Stimulated activated CD8-positive, alpha-beta memory T cell treated with anti-CD3 and anti-CD28 coated beads, Interleukin-12 subunit alpha, Interleukin-12 subunit beta, amount 100 ng/mL, for 24 hours (primary cell): ENCODE results near the gene COG2.
"Not testable (repeated sequence)": the region's sequence is repeated elsewhere in the genome, so short reads cannot be mapped to it uniquely, and the experiment has no call there.

Source experiments
- DNase-seq: peaks from one replicate; pipeline ENCODE4 v3.0.0-alpha.2; 2020; ENCODE audit errors: extremely low read depth

Gene COG2

GRCh38 chr1:230627767-230628166, 14.5 kb upstream of the COG2 start:
- no peak for DNase-seq

GRCh38 chr1:230629511-230629910, 12.8 kb upstream of the COG2 start:
- no peak for DNase-seq

DNA sequence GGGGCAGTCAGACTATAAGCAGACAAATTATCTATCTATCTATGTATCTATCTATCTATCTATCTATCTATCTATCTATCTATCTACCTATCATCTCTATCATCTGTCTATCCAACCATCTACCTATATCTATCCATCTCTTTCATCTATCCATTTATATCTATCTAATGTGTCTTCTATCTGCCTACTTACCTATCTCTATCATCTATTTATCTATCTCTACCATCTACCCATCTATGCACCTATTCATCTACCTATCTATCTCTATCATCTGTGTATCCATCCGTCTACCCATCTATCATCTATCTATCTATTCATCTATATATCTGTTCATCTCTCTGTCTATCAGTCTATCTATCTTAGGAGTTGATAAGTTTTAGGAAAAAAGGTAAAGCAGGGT, 10.8 kb upstream of the COG2 start:
- DNase-seq = no peak

GRCh38 chr1:230632273-230632873, 9.9 kb upstream of the COG2 start:
- no peak for DNase-seq

DNA sequence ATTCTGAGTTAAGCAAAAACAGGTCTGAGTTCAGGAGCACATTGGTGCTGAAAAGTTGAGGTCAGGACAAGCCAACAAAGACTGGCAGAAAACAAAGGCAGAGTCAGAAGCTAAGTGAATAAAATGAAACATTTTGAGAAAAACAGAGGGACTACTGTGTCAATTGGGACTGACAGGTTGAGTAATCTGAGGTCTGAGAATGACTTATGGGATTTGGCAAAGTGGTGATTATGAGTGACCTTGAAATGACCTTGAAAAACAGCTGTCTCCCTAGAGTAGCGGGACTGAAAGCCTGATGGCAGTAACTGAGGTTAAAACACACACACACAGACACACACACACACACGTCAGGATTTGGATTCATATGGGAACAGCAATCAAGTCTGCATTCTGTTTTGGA, 8.8 kb upstream of the COG2 start:
- no peak for DNase-seq

DNA sequence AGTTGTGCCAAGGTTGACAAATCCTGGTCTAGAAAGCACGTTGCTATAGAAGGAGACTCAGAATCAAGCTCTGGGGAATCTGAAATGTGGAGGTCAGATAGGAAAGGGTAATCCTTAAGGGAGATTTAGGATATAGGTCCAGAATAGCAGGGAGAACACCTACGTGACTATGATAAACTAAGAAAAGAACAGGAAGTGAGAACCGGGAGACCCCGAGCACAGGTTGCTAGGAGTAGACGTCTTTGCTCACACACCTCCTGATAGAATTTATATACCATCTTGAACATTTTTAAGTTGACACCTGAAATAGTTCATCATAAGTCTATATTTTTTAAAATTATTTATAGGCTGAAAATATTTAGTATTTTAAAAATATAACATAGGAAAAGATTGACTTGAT, 7.9 kb upstream of the COG2 start:
- DNase-seq = no peak

- DNase-seq = no peak
These were observed 5.6 kb upstream of the COG2 start for GRCh38 chr1:230636575-230637148.

DNA sequence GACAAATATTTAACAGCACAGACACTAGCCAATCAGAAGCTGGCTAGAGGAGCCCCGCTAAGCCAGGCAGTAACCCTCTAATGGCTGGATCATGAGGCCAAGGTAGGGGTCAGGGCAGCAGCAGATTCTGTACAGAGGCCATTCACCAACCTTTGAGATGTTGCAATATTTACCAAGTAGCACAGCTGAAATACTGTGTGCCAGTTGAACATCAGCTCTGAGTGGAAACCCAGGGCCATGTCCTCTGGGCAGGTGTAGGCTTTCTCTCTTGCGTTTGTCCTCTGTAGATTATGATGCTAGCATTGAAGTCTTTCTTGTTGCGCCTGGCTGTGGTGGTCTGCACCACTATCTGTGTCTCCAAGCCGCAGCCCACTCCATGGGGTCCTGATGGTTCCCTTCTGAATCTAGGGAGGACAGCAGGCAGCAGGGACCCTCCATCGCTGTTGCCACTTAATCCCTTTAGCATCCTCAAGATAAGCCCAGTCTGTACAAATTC, 2.5 kb upstream of the COG2 start:
- no peak for DNase-seq

- DNase-seq = no peak
These were observed 935 bp upstream of the COG2 start for GRCh38 chr1:230641346-230641745.

- no peak for DNase-seq
These were observed 400 bp upstream of the COG2 start for GRCh38 chr1:230641900-230642262.

- DNase-seq = no peak
These were observed 1.6 kb downstream of the COG2 start for GRCh38 chr1:230643908-230644307.

DNA sequence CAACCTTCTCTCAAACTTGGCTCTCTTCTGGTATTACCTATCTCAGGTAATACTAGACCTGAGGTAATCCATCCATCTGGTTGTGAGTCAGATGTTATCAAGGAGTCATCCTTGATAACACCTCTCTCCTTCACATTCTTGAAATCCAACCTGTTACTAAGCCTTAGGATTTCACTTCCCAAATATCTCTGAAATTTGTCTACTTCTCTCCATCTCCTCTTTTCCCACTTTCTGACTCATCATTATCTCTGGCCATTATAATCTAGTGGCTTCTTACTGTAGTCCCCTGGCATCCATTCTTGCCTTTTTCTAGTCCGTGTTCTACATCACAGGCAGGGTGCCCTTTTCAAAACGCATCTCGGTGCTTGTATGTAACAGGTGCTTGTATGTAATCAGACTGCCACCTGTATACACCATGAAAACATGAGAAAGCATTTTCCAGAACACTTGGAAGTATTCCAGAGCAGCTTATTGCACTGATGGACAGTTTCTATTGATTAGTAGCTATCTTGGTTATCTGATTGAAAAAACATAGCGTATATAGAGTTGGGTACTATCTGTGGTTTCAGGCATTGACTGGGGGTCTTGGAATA, 4.5 kb downstream of the COG2 start:
- DNase-seq = no peak

GRCh38 chr1:230647321-230647720, 5.0 kb downstream of the COG2 start:
- no peak for DNase-seq

DNA sequence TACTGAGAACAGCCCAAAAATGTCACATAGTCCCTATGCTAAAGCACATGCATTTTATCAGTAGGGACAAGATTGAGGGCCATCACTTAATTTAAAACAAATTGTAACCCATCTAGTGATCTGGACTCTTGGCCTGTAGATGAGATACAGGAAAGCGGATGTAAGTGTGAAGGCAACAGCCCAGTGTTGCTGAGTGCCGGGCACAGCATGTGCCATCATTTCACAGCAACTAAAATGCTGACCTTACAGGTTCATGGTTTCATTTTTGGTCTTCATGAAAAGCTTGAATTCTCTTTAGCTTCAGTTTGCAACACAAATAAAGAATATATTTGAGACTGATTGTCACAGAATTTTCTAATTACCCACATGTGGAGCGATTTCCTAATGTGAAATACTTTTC, 5.8 kb downstream of the COG2 start:
- DNase-seq = no peak

- DNase-seq = no peak
These were observed 8.0 kb downstream of the COG2 start for GRCh38 chr1:230650300-230650699.

DNA sequence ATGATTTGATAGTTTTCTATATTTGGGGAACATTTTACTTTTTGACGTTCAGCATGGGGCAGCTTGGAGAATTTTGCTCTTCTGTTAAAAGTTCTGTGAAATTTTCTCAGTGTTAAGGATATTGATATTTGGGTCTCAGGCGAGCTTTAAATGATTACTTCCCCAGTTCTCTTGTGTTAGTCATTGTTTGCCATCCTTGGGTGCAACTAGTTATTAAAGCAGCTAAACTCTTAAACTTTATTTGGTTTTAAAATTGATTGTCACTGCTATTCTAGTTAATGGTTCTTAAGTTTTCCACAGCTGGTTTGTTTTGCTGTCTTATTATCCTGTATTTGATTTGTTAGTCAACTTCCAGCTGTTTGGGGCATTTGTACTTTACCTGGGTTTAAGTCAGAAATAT, 9.0 kb downstream of the COG2 start:
- no peak for DNase-seq

GRCh38 chr1:230656719-230657118, 14.4 kb downstream of the COG2 start:
- not testable (repeated sequence) for DNase-seq

DNA sequence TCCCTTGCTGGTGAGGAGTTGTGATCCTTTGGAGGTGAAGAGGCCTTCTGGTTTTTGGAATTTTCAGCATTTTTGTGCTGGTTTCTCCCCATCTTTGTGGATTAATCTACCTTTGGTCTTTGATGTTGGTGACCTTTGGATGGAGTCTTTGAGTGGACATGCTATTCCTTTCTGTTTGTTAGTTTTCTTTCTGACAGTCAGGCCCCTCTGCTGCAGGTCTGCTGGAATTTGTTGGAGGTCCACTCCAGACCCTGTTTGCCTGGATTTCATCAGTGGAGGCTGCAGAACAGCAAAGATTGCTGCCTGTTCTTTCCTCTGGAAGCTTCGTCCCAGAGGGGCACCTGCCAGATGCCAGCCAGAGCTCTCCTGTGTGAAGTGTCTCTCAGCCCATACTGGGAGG, 15.8 kb downstream of the COG2 start:
- not testable (repeated sequence) for DNase-seq

GRCh38 chr1:230658691-230659090, 16.4 kb downstream of the COG2 start:
- no peak for DNase-seq

DNA sequence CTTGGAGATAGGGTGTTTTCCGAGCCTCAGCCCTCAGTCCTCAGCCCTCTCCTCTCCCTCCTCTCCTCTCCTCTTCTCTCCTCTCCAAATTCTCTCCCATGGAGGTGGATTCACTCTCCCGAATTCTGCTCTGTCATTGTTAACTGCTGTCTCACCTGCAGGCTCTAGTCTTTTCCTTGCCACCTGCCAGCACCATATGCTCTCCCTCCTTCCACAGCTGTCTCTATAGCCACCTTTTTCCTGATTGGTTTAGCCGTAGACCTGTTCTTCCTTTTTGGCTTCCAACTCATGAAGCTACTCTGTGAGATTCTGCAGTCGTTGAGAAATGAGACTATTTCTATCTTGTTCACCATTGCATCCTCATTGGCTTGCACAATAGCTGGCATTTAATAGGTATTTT, 19.7 kb downstream of the COG2 start:
- DNase-seq = no peak

DNA sequence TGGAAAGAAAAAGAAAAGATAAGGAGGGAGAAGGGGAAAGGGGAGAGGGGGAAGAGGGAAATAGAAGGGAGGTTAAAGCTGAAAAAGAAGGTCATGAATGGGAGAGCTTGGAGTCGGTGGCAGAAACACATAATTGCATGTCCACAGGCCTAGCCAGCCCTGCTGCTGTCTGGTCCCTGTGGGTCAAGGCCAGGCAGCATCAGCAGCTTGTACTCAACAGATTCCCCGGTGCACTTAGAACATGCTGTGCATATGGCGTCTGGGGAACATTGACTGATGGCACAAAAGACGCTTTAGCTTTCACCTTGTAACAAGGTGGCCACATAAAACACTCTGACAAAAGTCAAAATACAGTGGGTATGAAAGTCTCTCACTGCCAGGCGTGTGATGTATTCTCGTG, 25.9 kb downstream of the COG2 start:
- DNase-seq = no peak

DNA sequence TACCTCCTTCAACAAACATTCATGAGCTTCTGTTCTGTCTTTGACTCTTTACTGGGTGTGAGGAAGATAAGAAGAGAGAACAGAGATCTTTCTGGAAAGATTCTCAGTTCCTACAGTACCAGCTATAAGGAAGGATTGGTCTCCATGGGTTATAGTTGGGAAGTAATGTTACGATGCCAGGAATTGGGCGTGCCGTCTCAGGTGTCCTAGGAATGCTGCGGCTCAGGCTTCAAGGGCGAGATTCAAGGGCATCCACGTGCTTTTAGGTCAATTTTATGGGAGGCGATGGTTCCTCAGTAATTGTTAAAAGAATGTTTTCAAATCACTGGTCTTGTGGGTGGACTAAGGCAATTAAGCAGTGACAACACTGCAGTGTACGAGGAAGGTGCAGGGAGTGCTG, 27.3 kb downstream of the COG2 start:
- no peak for DNase-seq

DNA sequence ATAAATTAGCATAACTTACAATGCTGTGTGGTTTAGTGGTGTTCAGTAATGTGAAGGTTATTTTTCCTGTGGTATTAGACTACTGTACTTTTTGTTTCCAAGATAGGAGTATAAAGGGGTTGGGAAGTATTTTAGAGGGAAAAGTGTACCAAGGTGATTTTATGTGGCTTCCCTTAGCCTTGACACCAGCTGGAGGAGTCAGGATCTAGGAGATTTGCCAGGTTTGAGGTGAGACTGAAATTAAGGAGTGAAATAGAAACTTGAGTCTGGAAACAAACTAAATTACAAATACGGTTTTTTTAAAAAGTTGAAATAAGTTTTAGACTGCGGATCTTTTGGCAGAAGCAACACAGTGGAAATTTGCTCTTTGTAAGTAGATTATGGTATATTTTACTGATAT, 32.3 kb downstream of the COG2 start:
- DNase-seq = no peak

- no peak for DNase-seq
These were observed 34.9 kb downstream of the COG2 start for GRCh38 chr1:230677200-230677599.
